ENCODE measurements around the gene COL27A1. TPM values are rescaled to one million over a fixed set of nuclear protein-coding genes. Genes with fewer than 3 reads are reported as not detected.

The COL27A1 gene
- total RNA-seq, 1 experiment from 2014 or later = 12.0 TPM

GRCh38 chr9:114138552-114138971, 16.8 kb upstream of the COL27A1 start:
- H3K27ac ChIP-seq (ENCODE audit: low read depth, low read length) = no peak overlapping the region
- no TSS peak for BruUV-seq (replicated peaks)
- H3K27me3 ChIP-seq (ENCODE audit: insufficient read depth, low read length) = peaks cover 15% of the 10 kb centered on the region
- no peak overlapping the region for H3K4me2 ChIP-seq (ENCODE audit: low read length)
- ChIA-PET RAD21 (ENCODE audit: low non-redundant PET in 1 of 2, low total read pairs in 2 of 2, uncharacterized antibody in 2 of 2, unreplicated experiment in 2 of 2) (no interaction called here), CTCF (interaction anchor here (0.7 kb wide), 1 partner anchor 30 kb away, joined by 3 read pairs; no protein-coding TSS in a partner anchor), POLR2A (no interaction called here)
- TF ChIP-seq ELF1 (IDR thresholded peaks at IDR 0.05; ENCODE audit: borderline replicate concordance, low read depth) = no peak
- TF ChIP-seq POLR2AphosphoS5 (IDR thresholded peaks at IDR 0.05; ENCODE audit: low read depth, low read length) = no peak
- no peak for TF ChIP-seq ZFX (IDR thresholded peaks at IDR 0.05)
- TF ChIP-seq JUND (IDR thresholded peaks at IDR 0.05) = no peak
- no peak for TF ChIP-seq YY1 (IDR thresholded peaks at IDR 0.05; ENCODE audit: extremely low read depth, insufficient replicate concordance, low read depth, low read length)
- no peak for TF ChIP-seq ZNF274 (IDR thresholded peaks at IDR 0.05; ENCODE audit: low read depth, low read length)
- no peak for TF ChIP-seq EZH2 (IDR thresholded peaks at IDR 0.05)
- no peak for TF ChIP-seq SIN3A (IDR thresholded peaks at IDR 0.05; ENCODE audit: low read depth)
- TF ChIP-seq CBX3 (IDR thresholded peaks at IDR 0.05; ENCODE audit: low read depth) = no peak
- TF ChIP-seq REST (IDR thresholded peaks at IDR 0.05; ENCODE audit: low read depth) = no peak
- no peak for TF ChIP-seq CTCF (IDR thresholded peaks at IDR 0.05 in 2 of 3, conservative IDR thresholded peaks at IDR 0.05 in 1 of 3; ENCODE audit: borderline replicate concordance in 1 of 3, insufficient read depth in 1 of 3, low read depth in 2 of 3, low read length in 2 of 3)
- TF ChIP-seq FOSL1 (IDR thresholded peaks at IDR 0.05; ENCODE audit: low read depth) = no peak
- TF ChIP-seq EZH2phosphoT487 (IDR thresholded peaks at IDR 0.05; ENCODE audit: borderline replicate concordance) = no peak
- no peak for TF ChIP-seq POLR2A (IDR thresholded peaks at IDR 0.05; ENCODE audit: borderline replicate concordance, extremely low read depth, insufficient read depth, insufficient read length)
- TF ChIP-seq SP1 (IDR thresholded peaks at IDR 0.05; ENCODE audit: low read depth) = no peak
- TF ChIP-seq TCF7L2 (IDR thresholded peaks at IDR 0.05; ENCODE audit: borderline replicate concordance, extremely low read depth, insufficient read depth, insufficient read length) = no peak
- TF ChIP-seq ATF3 (IDR thresholded peaks at IDR 0.05) = no peak
- TF ChIP-seq MAX (IDR thresholded peaks at IDR 0.05) = no peak
- no peak for DNase-seq (ENCODE audit: low read depth, low spot score)
- no peak overlapping the region for H3K4me3 ChIP-seq (replicated peaks in 1 of 2; ENCODE audit: low read depth in 1 of 2, low read length in 2 of 2)
- H3K36me3 ChIP-seq (ENCODE audit: control insufficient read depth in 1 of 2, insufficient read depth in 2 of 2, low read length in 2 of 2) = no peaks in the 10 kb centered on the region
- H3K9me2 ChIP-seq (ENCODE audit: insufficient read depth) = no peaks in the 10 kb centered on the region
- H2AFZ ChIP-seq (ENCODE audit: low read depth, low read length, poor library complexity, severe bottlenecking) = no peak overlapping the region
- no peak for ATAC-seq
- intact Hi-C loops (cut with micrococcal nuclease) = no loop called here
- H3K9me3 ChIP-seq (ENCODE audit: control insufficient read depth in 1 of 2, insufficient read depth in 1 of 2, low read depth in 1 of 2, low read length in 2 of 2) = no peaks in the 10 kb centered on the region
- H3K9ac ChIP-seq (ENCODE audit: low read length) = no peak overlapping the region
- no peaks in the 10 kb centered on the region for H3K4me1 ChIP-seq (ENCODE audit: control insufficient read depth in 1 of 2, insufficient read depth in 2 of 2, low read length in 2 of 2)
- H3K79me2 ChIP-seq (ENCODE audit: insufficient read depth, low read length) = no peaks in the 10 kb centered on the region
- no peaks in the 10 kb centered on the region for H4K20me1 ChIP-seq (ENCODE audit: insufficient read depth)

Measured in HCT116 (cell line).